Measurements from ENCODE around the gene FBXO48.

Gene FBXO48

GRCh38 chr2:68414452-68414851 is 52.6 kb downstream of the FBXO48 start:
- DNase-seq (ENCODE audit: low spot score), result no peak

- no peak for DNase-seq (ENCODE audit: low spot score)
Measured at GRCh38 chr2:68413466-68413865, 53.6 kb downstream of the FBXO48 start.

GRCh38 chr2:68412127-68412819 is 54.8 kb downstream of the FBXO48 start:
- DNase-seq (ENCODE audit: low spot score), result no peak

- DNase-seq (ENCODE audit: low spot score), result no peak
Measured at GRCh38 chr2:68411397-68412126, 55.5 kb downstream of the FBXO48 start.

All from cerebellar cortex (tissue), 1 donor.